Hematopoietic multipotent progenitor cell treated with erythropoietin and hydrocortisone succinate and interleukin-3 and kit ligand, for 15 days (in vitro differentiated cells): ENCODE measurements around the gene SEC61A1.

ENCODE experiments used
- DNase-seq: peaks from one replicate; pipeline ENCODE4 v3.0.0-alpha.2; 2015; ENCODE audit warnings: low spot score

SEC61A1 gene

DNA sequence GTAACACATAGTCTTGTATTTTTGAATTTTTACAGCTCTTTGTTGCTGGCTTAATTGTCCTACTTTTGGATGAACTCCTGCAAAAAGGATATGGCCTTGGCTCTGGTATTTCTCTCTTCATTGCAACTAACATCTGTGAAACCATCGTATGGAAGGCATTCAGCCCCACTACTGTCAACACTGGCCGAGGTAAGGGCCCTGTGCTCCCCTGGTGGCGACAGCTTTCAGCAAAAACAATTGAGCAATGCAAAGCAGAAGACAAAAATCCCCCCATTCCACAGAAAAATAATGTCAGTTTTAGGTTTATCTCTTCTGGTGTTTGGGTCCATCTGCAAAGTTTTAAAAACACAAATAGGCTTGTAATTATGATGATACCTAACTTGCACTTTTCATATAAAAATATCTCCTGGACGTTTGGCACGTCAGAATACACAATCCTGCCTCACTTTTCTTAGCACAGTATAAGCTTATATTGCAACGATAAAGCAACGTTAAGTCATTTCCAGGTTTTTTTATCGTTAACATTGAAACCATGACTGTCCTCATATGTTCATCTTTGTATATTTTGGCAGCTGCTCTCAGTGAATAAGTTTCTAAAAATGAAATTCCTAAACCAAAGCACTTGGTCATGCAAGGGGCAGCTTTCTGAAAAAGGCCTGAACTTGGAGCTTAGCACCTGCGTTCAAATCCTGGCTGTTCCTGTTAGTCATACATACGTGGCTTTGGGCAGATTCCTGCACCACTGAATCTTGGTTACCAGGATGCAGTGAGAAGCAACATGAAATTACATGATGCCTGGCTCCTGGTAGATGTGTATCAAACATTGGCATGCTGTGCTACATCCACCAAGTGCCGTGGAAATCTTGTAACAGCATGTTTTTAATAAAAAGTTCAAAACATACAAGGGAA is 8.5 kb downstream of the SEC61A1 start:
- no peak for DNase-seq

GRCh38 chr3:128062033-128062745 is 10.0 kb downstream of the SEC61A1 start:
- no peak for DNase-seq

DNA sequence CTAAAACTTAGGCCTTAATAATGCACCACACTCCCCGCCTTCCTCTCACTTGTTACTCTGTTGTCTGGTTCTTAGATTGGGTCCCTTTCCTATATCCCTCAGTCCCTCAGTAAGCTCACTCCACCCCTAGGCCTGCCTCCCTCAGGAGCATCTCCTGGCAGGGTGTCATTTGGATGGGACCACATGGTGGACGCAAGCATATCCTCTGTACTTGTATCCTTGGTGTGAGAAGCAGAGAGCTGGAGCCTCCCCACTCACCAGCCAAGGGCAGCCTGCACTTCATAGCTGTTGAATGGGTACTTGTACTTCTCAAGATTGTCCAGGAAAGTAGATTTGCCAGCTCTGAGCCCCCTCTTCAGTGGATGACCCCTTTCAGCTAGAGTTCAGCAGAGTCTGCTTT is 11.6 kb downstream of the SEC61A1 start:
- DNase-seq = no peak

GRCh38 chr3:128064962-128065361 is 12.7 kb downstream of the SEC61A1 start:
- no peak for DNase-seq

- no peak for DNase-seq
Measured at GRCh38 chr3:128066114-128066513, 13.9 kb downstream of the SEC61A1 start.

DNA sequence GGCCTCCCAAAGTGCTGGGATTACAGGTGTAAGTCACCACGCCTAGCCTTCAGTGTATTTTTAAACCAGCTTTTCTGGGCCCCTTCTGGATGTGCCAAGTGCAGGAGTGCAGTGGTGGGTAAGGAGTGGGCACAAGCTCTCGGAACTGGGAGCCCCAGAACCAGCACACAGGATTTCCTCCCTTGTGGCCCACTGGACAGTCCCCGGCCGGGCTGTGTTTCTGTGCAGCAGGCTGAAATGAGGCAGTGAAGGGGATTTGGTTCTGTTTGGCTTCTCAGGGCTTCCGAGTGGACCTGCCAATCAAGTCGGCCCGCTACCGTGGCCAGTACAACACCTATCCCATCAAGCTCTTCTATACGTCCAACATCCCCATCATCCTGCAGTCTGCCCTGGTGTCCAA is 14.4 kb downstream of the SEC61A1 start:
- no peak for DNase-seq

- DNase-seq = no peak
Measured at GRCh38 chr3:128067489-128067888, 15.3 kb downstream of the SEC61A1 start.

- DNase-seq = peak; percentile 73
Measured at GRCh38 chr3:128068156-128068620, 16.0 kb downstream of the SEC61A1 start.

DNA sequence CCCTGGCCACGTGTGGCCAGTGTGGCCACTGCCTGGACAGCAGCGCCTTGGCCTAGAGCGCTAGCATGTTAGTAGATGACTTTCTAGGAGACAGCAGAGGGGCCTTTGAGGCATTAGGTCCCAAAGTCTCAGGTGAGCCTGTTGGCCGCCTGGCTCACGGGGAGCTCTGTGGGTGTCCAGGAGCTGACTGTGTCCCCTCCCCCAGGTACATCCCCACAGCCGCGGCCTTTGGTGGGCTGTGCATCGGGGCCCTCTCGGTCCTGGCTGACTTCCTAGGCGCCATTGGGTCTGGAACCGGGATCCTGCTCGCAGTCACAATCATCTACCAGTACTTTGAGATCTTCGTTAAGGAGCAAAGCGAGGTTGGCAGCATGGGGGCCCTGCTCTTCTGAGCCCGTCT is 17.0 kb downstream of the SEC61A1 start:
- DNase-seq = no peak

GRCh38 chr3:128070898-128071591 is 18.8 kb downstream of the SEC61A1 start:
- no peak for DNase-seq

DNA sequence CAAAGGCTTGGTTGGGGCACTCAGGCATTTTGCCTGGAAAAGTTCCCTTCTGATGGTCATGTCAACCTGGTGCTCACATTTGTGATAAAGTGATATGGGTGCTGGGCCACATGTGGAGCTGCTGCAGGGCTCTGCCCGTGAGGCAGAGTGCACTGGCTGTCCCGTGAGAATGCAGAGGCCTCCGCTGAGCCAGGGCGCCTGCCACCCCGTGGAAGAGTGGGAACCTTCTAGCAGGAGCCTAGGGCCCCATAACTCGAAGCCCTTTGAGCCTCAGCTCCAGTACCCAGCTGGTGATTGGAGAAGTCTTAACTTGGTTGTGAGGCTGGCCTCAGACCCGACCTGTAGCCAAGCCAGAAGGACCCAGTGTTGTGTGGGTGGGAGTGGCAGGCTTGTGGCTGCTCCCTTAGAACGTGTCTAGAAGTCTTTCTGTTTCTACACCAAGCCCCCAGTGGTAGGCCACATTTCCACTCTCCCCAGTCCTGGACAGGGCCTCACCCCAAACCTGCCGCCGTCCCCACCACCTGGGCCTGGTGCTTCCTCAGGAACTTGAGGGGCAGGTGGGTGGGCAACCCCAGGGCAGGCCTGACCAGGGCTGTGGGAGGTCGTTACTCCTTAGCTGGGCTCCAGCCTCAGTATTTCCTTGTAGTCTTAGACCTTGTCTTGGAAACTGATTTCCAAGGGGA is 19.7 kb downstream of the SEC61A1 start:
- DNase-seq = no peak

GRCh38 chr3:128072454-128073184 is 20.4 kb downstream of the SEC61A1 start:
- DNase-seq = no peak

- DNase-seq = no peak
Measured at GRCh38 chr3:128073185-128073725, 21.0 kb downstream of the SEC61A1 start.

- no peak for DNase-seq
Measured at GRCh38 chr3:128073807-128074206, 21.6 kb downstream of the SEC61A1 start.

DNA sequence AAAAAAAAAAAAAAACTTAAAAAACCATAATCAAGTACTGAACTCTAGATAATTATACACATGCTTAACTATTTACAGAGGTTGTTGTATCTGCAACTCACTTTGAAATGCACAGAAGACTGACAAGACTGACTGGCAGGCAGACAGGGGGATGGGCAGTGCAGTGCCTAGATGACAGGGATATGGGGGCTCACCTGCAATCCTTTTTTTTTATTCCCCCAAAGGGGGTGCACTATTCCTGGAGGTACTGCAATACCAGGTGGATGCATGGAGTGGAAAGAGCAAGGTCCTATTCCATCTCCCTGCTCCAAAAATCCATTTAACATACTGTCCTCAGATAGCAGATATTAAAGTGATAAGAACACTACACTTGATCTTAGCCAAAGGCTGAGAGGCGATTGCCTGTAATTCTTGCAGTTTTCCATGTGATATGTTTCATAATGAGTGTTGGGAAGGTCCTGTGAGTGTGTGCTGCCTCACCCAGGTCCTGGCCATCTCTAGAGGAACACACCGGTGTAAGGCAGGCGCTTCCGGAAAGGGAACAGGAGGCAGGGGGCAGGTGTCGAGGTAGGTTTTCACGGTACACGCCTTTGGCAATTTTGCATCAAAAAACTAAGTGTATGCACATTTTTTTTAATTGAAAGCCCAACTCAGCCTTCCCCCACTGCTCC is 22.7 kb downstream of the SEC61A1 start:
- no peak for DNase-seq

DNA sequence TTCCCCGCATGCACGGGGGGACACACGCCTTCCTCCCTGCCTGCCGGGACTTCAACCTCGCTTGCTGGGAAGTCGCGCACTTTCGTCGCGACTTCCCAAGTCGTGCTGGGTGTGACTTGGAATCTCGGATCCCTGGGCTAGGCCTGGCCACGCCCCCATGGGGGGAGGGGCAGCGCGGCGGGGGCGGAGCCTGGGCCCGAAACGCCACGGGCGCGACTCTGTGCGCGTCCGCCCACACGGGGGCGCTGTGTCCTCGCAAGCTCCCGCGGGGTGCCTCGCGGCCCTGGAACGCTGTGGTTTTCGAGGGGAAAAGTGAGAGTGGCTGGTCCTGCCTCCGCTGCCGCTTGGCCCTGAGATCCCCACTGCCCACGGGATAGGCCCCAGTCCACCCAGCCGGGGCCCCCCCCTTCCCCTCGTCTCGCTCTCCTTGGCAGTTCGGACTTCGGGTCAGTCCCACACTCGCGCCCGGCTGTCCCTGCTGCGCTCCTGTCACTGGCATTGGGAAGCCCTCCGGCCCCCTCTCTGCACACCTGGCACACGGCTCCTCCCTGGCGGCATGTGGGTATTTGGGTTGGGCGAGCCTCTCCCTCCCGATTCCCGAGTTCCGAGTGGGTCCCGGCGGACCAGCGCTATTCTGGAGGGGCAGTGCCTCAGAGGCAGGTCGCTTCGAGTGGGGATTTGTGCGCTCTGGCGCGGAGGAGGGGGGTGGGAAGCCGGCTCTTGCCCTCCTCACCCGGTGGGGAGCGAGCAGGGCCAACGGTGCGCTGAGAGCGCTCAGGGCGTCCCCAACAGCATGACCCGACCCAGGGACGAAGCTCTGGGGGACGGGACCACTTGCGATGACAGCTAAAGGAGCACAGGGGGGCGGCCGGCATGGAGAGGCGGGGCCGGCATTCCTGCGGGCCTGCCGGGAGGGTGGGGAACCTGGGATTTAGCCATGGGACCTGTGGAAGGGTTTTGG is 23.6 kb downstream of the SEC61A1 start:
- peak; percentile 93 for DNase-seq

- peak; percentile 83 for DNase-seq
Measured at GRCh38 chr3:128076483-128077201, 24.4 kb downstream of the SEC61A1 start.

- peak; percentile 50 for DNase-seq
Measured at GRCh38 chr3:128077202-128077624, 25.0 kb downstream of the SEC61A1 start.
